GM12875 (cell line): Measurements from ENCODE around the gene EPHA4.

Experiments
- H3K4me3 ChIP-seq: one replicate; pipeline ENCODE4 v1.5.1; 2011; ENCODE audit warnings: low read depth, low read length, control low read depth
- CTCF ChIP-seq: IDR thresholded peaks from 2 replicates; pipeline ENCODE4 v1.5.1; 2011; ENCODE audit warnings: low read depth, mild to moderate bottlenecking, control low read depth, inconsistent platforms, low read length, moderate library complexity, borderline replicate concordance; ENCODE audit not compliant: insufficient read depth

The EPHA4 gene

GRCh38 chr2:221596192-221596591, 24.1 kb upstream of the EPHA4 start:
- TF ChIP-seq CTCF: no peak
- no peak overlapping the region for H3K4me3 ChIP-seq

- H3K4me3 ChIP-seq: no peak overlapping the region
- TF ChIP-seq CTCF: no peak
Observed at GRCh38 chr2:221590861-221591365, 18.8 kb upstream of the EPHA4 start.

- no peak for TF ChIP-seq CTCF
- H3K4me3 ChIP-seq: no peak overlapping the region
Observed at GRCh38 chr2:221589696-221590095, 17.6 kb upstream of the EPHA4 start.

GRCh38 chr2:221588306-221588985, 16.3 kb upstream of the EPHA4 start:
- H3K4me3 ChIP-seq: no peak overlapping the region

GRCh38 chr2:221581986-221582385, 9.9 kb upstream of the EPHA4 start:
- H3K4me3 ChIP-seq: no peak overlapping the region
- no peak for TF ChIP-seq CTCF

More at GRCh38 chr2:221588306-221588985, 16.3 kb upstream of the EPHA4 start:
- TF ChIP-seq CTCF: no peak

GRCh38 chr2:221574231-221574570, 2.1 kb upstream of the EPHA4 start:
- H3K4me3 ChIP-seq: no peak overlapping the region
- no peak for TF ChIP-seq CTCF
